Heart right ventricle (tissue), 16 donors: ENCODE measurements around the gene SURF2. TPM values are rescaled to one million over a fixed set of nuclear protein-coding genes. Genes with fewer than 3 reads are reported as not detected.
A peak's percentile ranks its signal among the peaks of the same experiment; 100 is the strongest.

Experiments used
- ATAC-seq, 8 donors: fragments of 200-7000 bp; cut with Tn5 transposase; one replicate each; pipeline ENCODE4 v1.9.1; 2020; ENCODE audit warnings: mild to moderate bottlenecking in 8 of 8, moderate library complexity in 8 of 8, moderate number of reproducible peaks in 1 of 8
- DNase-seq, 2 donors: peaks; one replicate each; pipeline ENCODE4 v3.0.0-alpha.2; 2020
- H3K27ac ChIP-seq, 10 donors: fragments of 200-600 bp; sonication (generic) in 2 of 10; one replicate each; pipeline versions ENCODE4 v1.5.0 to v1.8.0; 2020 to 2022; ENCODE audit warnings: mild to moderate bottlenecking in 3 of 10
- H3K27me3 ChIP-seq, 7 donors: fragments of 200-600 bp; one replicate each; pipeline ENCODE4 v1.8.0; 2021 to 2022; ENCODE audit warnings: mild to moderate bottlenecking in 2 of 7
- H3K36me3 ChIP-seq, 9 donors: fragments of 200-600 bp; sonication (generic) in 1 of 9; one replicate each; pipeline versions ENCODE4 v1.5.0 to v1.8.0; 2020 to 2022; ENCODE audit warnings: mild to moderate bottlenecking in 2 of 9
- H3K4me1 ChIP-seq, 9 donors: fragments of 200-600 bp; sonication (generic) in 1 of 9; one replicate each; pipeline versions ENCODE4 v1.5.0 to v1.8.0; 2020 to 2022; ENCODE audit warnings: mild to moderate bottlenecking in 4 of 9
- H3K4me3 ChIP-seq, 10 donors: fragments of 200-600 bp; sonication (generic) in 2 of 10; one replicate each; pipeline versions ENCODE4 v1.5.0 to v1.8.0; 2020 to 2022; ENCODE audit warnings: mild to moderate bottlenecking in 7 of 10, moderate library complexity in 2 of 10
- H3K9me3 ChIP-seq, 11 donors: fragments of 200-600 bp in 10 of 11; sonication (generic) in 2 of 11; one replicate each; pipeline versions ENCODE4 v1.5.0 to v1.8.0; 2013 to 2022; ENCODE audit warnings: mild to moderate bottlenecking in 2 of 11, control low read depth in 1 of 11, moderate library complexity in 1 of 11
- CTCF ChIP-seq, 9 donors: fragments of 200-600 bp; sonication (generic) in 2 of 9; IDR thresholded peaks; one replicate each; pipeline versions ENCODE4 v1.5.0 to v1.8.0; 2021 to 2022; ENCODE audit warnings: antibody characterized with exemption in 9 of 9, mild to moderate bottlenecking in 5 of 9, moderate library complexity in 1 of 9
- WGBS, 2 donors: extraction: QIAGEN DNeasy Blood & Tissue Kit; methylation state at CpG; one replicate each; pipeline ENCODE4 v1.1.7; 2013; ENCODE audit warnings: inconsistent platforms in 1 of 2; 5-methylcytosine and 5-hydroxymethylcytosine counted together
- intact Hi-C, 10 donors: fragments of 100-400 bp; cut with DNase I; formaldehyde crosslinking; loops; one replicate each; pipeline versions ENCODE4 v1.11.1 to v1.14.2; 2022
- polyA plus RNA-seq, 2 donors: library from polyadenylated mRNA; stranded (reverse); fragments of 200-250 nt; gene quantifications; one replicate each; pipeline ENCODE4 v1.2.3, GENCODE V29; 2013
- total RNA-seq, 10 donors: library from RNA; stranded (reverse); fragmentation: NEBNext Ultra II Directional in 3 of 10; extraction: Animal tissue kit (Norgen Biotek cat#: 25700) in 3 of 10; gene quantifications; one replicate each; pipeline versions ENCODE4 v1.2.1 to v1.2.4, GENCODE V29; 2021 to 2023
- donor health status: Arrhythmogenic right ventricular cardiomyopathy.
- donor health status: ischemic (EF 13 %, LVEDD 7.1; RV severe dilation, severe dysfunction).
- donor health status: healthy with polysubstance abuse.
- donor health status: DM: no; HTN: yes; CAD: no.
- donor health status: DM: no; HTN: no; CAD: no.
- donor health status: ischemic (EF 25% LVEDD 6.9; RV normal size, moderate dysfunction).
- donor health status: ischemic (EF 25% LVEDD 5.7; RV mildly dilated, moderate dysfunction).
- donor health status: healthy.
- donor health status: DM: yes; HTN: yes; CAD: no.
- donor health status: Ischemic cardiomyopathy.
- donor health status: ischemic (EF 35%, LVEDD 5.7; RV mildly dilated, moderate dysfunction).
- donor health status: nonischemic (EF 11% LVEDD 7.7; RV severe dilation, severe dysfunction).
- donor health status: DM: yes; HTN: yes; CAD: no.
- donor health status: PGD.
- donor health status: ischemic (EF 29% LVEDD 5.4; RV normal size, mild dysfunction).
- donor health status: nonischemic (EF 23%, LVEDD 6.1; RV moderate dilation, normal function).

Gene SURF2
- total and polyA plus RNA-seq, 12 donors, result 9.7 to 44.8 (median 14.2) TPM

DNA sequence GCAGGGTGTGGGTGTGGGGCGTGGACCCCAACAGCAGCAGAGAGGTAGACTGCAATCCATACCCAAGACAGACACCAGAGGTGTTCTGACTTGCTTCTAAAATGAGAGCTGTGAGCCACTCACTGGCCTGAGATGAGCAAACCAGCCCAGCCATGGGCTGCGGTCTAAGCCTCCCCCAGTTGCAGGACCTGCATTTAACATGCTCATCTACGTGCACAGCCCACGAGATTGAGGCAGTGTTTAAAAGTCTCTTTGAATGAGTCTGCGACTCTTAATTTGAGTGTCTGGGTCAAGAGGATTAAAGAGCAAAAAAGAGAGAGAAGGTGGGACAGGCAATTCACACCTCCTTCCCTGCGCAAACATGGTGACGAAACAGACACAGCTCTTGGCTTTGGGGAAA is 13.6 kb downstream of the SURF2 start:
- no peaks in the 10 kb centered on the region for H3K27me3 ChIP-seq
- peaks cover 0 to 81% (median 38%) of the 10 kb centered on the region in 9 donors for H3K36me3 ChIP-seq
- no peaks in the 10 kb centered on the region for H3K9me3 ChIP-seq
- TF ChIP-seq CTCF (IDR thresholded peaks at IDR 0.05), result no peak
- no peak for ATAC-seq
- no peak for DNase-seq
- 80 to 86% methylated on average over 7 of the region's 7 CpGs for WGBS, 2 donors
- H3K27ac ChIP-seq, result peak overlapping the region in 1 of 10 donors; percentile 80
- peaks cover 26 to 82% (median 76%) of the 10 kb centered on the region in 9 donors for H3K4me1 ChIP-seq
- no peak overlapping the region for H3K4me3 ChIP-seq
- intact Hi-C loops, result loop anchor here in 1 of 10 donors (5.0 kb wide), 1 partner anchor 33 kb away; the partner anchor contains the start of gene SURF6

DNA sequence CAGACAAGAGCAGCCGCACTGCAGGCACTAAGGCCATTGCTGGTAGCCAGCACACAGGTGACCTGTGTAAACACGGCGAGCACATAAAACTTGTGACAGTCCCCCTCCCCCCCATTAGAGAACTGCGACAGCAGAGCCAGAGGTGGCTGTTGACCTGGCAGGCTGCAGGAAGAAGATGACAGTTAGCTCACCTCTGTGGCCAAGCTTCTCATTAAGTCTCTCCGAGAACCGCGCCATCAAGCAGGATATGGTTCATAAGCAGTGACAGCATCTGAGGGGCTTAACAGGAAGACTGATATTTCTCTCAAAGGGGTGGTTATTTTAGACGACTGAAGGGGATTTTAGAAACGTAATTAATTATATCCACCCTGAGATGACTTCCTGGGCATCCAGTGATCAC is 14.3 kb downstream of the SURF2 start:
- no peak for TF ChIP-seq CTCF (IDR thresholded peaks at IDR 0.05)
- ATAC-seq (no peak), DNase-seq (no peak)
- H3K4me1 ChIP-seq, result peaks cover 26 to 86% (median 77%) of the 10 kb centered on the region in 9 donors
- no peaks in the 10 kb centered on the region for H3K9me3 ChIP-seq
- peak overlapping the region in 1 of 10 donors; percentile 34 for H3K4me3 ChIP-seq
- H3K27ac ChIP-seq, result peak overlapping the region in 1 of 10 donors; percentile 80
- H3K36me3 ChIP-seq, result peaks cover 0 to 73% (median 31%) of the 10 kb centered on the region in 9 donors
- WGBS, 2 donors, result 73 to 79% methylated on average over 9 of the region's 9 CpGs
- intact Hi-C loops, result loop anchor here in 1 of 10 donors (5.0 kb wide), 1 partner anchor 33 kb away; the partner anchor contains the start of gene SURF6
- H3K27me3 ChIP-seq, result no peaks in the 10 kb centered on the region

GRCh38 chr9:133371261-133371711 is 14.9 kb downstream of the SURF2 start:
- no peak for ATAC-seq
- H3K4me3 ChIP-seq, result peak overlapping the region in 1 of 10 donors; percentile 34
- H3K27me3 ChIP-seq, result no peaks in the 10 kb centered on the region
- H3K36me3 ChIP-seq, result peaks cover 0 to 67% (median 25%) of the 10 kb centered on the region in 9 donors
- no peak for TF ChIP-seq CTCF (IDR thresholded peaks at IDR 0.05)
- no peak for DNase-seq
- intact Hi-C loops, result loop anchor here in 1 of 10 donors (5.0 kb wide), 1 partner anchor 34 kb away; the partner anchor contains the start of gene SURF6
- H3K9me3 ChIP-seq, result no peaks in the 10 kb centered on the region
- peaks cover 26 to 87% (median 77%) of the 10 kb centered on the region in 9 donors for H3K4me1 ChIP-seq
- 66 to 68% methylated on average over 12 of the region's 12 CpGs for WGBS, 2 donors
- peak overlapping the region in 2 of 10 donors; percentile 27 to 80 for H3K27ac ChIP-seq

DNA sequence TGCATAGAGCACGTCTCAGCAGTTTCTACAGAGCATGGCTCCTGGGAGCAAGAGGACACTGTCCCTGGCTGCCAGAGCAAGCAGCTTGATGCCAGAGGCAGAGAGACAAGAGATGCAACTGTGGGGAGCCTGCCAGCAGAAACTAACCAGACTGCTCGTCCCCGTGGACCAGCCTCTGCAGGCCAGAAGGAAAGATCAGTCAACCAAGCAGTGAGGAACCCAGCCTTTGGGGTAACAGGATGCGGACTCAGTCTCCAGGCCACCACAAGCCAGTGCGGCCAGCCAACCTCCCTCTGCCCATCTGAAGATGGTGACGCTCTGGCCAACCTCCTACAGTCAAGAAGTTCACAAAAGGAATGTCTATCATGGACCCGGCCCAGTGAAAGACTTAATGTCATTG is 15.8 kb downstream of the SURF2 start:
- Histone ChIP-seq H3K4me3 (no peak overlapping the region), H3K4me1 (peaks cover 26 to 91% (median 84%) of the 10 kb centered on the region in 9 donors), H3K9me3 (peaks cover 0 to under 1% (median 0%) of the 10 kb centered on the region in 11 donors), H3K27ac (peak overlapping the region in 3 of 10 donors; percentile 7 to 80 (median 27)), H3K36me3 (peaks cover 0 to 59% (median 19%) of the 10 kb centered on the region in 9 donors), H3K27me3 (no peaks in the 10 kb centered on the region)
- WGBS, 2 donors, result 59 to 67% methylated on average over 7 of the region's 7 CpGs
- no peak for TF ChIP-seq CTCF (IDR thresholded peaks at IDR 0.05)
- DNase-seq (no peak), ATAC-seq (no peak)
- intact Hi-C loops, result loop anchor here in 1 of 10 donors (5.0 kb wide), 1 partner anchor 35 kb away; the partner anchor contains the start of gene SURF6
